ENCODE measurements around the gene PNCK. TPM values are rescaled to one million over a fixed set of nuclear protein-coding genes. Genes with fewer than 3 reads are reported as not detected.

The PNCK gene
- total RNA-seq, 1 donor from 2014 or later, result 28.5 TPM

GRCh38 chrX:153631346-153631745, 42.3 kb downstream of the PNCK start:
- no peaks in the 10 kb centered on the region for H3K36me3 Mint-ChIP-seq
- peaks cover 11% of the 10 kb centered on the region for H3K4me1 Mint-ChIP-seq
- no peak for TF ChIP-seq CTCF (IDR thresholded peaks at IDR 0.05; ENCODE audit: unreplicated experiment)
- no peak overlapping the region for H3K4me3 Mint-ChIP-seq
- no peak overlapping the region for H3K27ac Mint-ChIP-seq
- peaks cover 16% of the 10 kb centered on the region for H3K9me3 Mint-ChIP-seq
- no peak for DNase-seq (ENCODE audit: low spot score in 2 of 2, unreplicated experiment in 2 of 2)
- H3K27me3 Mint-ChIP-seq (ENCODE audit: low read depth), result peaks cover 9% of the 10 kb centered on the region

- H3K4me3 Mint-ChIP-seq, result no peak overlapping the region
- TF ChIP-seq CTCF (IDR thresholded peaks at IDR 0.05; ENCODE audit: unreplicated experiment), result no peak
- H3K9me3 Mint-ChIP-seq, result peaks cover 16% of the 10 kb centered on the region
- peaks cover 4% of the 10 kb centered on the region for H3K27me3 Mint-ChIP-seq (ENCODE audit: low read depth)
- H3K4me1 Mint-ChIP-seq, result peaks cover 2% of the 10 kb centered on the region
- no peak overlapping the region for H3K27ac Mint-ChIP-seq
- no peak for DNase-seq (ENCODE audit: low spot score in 2 of 2, unreplicated experiment in 2 of 2)
- no peaks in the 10 kb centered on the region for H3K36me3 Mint-ChIP-seq
Measured at GRCh38 chrX:153628665-153629064, 44.9 kb downstream of the PNCK start.

GRCh38 chrX:153628129-153628528, 45.5 kb downstream of the PNCK start:
- DNase-seq (ENCODE audit: low spot score in 2 of 2, unreplicated experiment in 2 of 2), result no peak
- TF ChIP-seq CTCF (IDR thresholded peaks at IDR 0.05; ENCODE audit: unreplicated experiment), result no peak
- H3K9me3 Mint-ChIP-seq, result peaks cover 16% of the 10 kb centered on the region
- peaks cover 2% of the 10 kb centered on the region for H3K4me1 Mint-ChIP-seq
- peaks cover 4% of the 10 kb centered on the region for H3K27me3 Mint-ChIP-seq (ENCODE audit: low read depth)
- no peaks in the 10 kb centered on the region for H3K36me3 Mint-ChIP-seq
- no peak overlapping the region for H3K27ac Mint-ChIP-seq
- H3K4me3 Mint-ChIP-seq, result no peak overlapping the region

GRCh38 chrX:153627675-153628111, 45.9 kb downstream of the PNCK start:
- Mint-ChIP-seq H3K36me3 (no peaks in the 10 kb centered on the region), H3K4me1 (peaks cover 2% of the 10 kb centered on the region), H3K9me3 (peaks cover 16% of the 10 kb centered on the region), H3K4me3 (no peak overlapping the region), H3K27ac (no peak overlapping the region), H3K27me3 (ENCODE audit: low read depth) (peaks cover 6% of the 10 kb centered on the region)
- TF ChIP-seq CTCF (IDR thresholded peaks at IDR 0.05; ENCODE audit: unreplicated experiment), result no peak
- DNase-seq (ENCODE audit: low spot score in 2 of 2, unreplicated experiment in 2 of 2), result no peak

GRCh38 chrX:153626863-153627674, 46.5 kb downstream of the PNCK start:
- peaks cover 12% of the 10 kb centered on the region for H3K27me3 Mint-ChIP-seq (ENCODE audit: low read depth)
- H3K4me3 Mint-ChIP-seq, result no peak overlapping the region
- no peak for TF ChIP-seq CTCF (IDR thresholded peaks at IDR 0.05; ENCODE audit: unreplicated experiment)
- no peak for DNase-seq (ENCODE audit: low spot score in 2 of 2, unreplicated experiment in 2 of 2)
- peaks cover 16% of the 10 kb centered on the region for H3K9me3 Mint-ChIP-seq
- no peaks in the 10 kb centered on the region for H3K36me3 Mint-ChIP-seq
- H3K27ac Mint-ChIP-seq, result no peak overlapping the region
- peaks cover 2% of the 10 kb centered on the region for H3K4me1 Mint-ChIP-seq

Data from mesothelial cell of epicardium (in vitro differentiated cells).